ENCODE data around the gene MKS1. TPM values are rescaled to one million over a fixed set of nuclear protein-coding genes. Genes with fewer than 3 reads are reported as not detected.

The MKS1 gene
- total and polyA plus RNA-seq, 2 donors (not counting 3 experiments of a cell fraction or from before 2014, with no cell fraction given) = 12.2 to 13.2 TPM

GRCh38 chr17:58248955-58249269 is 29.9 kb upstream of the MKS1 start:
- H3K4me3 ChIP-seq (replicated peaks in 1 of 3; ENCODE audit: insufficient read depth in 1 of 3, low read depth in 1 of 3, low read length in 3 of 3) = no peak overlapping the region

More at GRCh38 chr17:58248955-58249269, 29.9 kb upstream of the MKS1 start:
- H3K4me1 ChIP-seq (ENCODE audit: control insufficient read depth, extremely low read depth, insufficient read depth, low read length) = no peaks in the 10 kb centered on the region
- FAIRE-seq = no peak
- DNase-seq (ENCODE audit: low read depth, low spot score) = no peak
- no peaks in the 10 kb centered on the region for H3K36me3 ChIP-seq (ENCODE audit: control insufficient read depth in 2 of 2, extremely low read depth in 1 of 2, insufficient read depth in 2 of 2, low read length in 2 of 2)
- H4K20me1 ChIP-seq (replicated peaks; ENCODE audit: control insufficient read depth, extremely low read depth, insufficient read depth, low read length) = no peaks in the 10 kb centered on the region
- no peaks in the 10 kb centered on the region for H3K9me3 ChIP-seq (replicated peaks; ENCODE audit: control insufficient read depth, insufficient read depth, low read length)
- H3K79me2 ChIP-seq (ENCODE audit: control insufficient read depth, insufficient read depth, low read length) = no peaks in the 10 kb centered on the region
- H3K4me2 ChIP-seq (ENCODE audit: insufficient read depth, low read length) = no peak overlapping the region
- dilution Hi-C loops (cut with MboI; ENCODE audit: extremely low pct_ligation_motif_present, low sequenced_read_pairs) (no loop called here), intact Hi-C loops (cut with micrococcal nuclease) (loop anchor here (1.0 to 5.0 kb wide), 2 partner anchors 30 to 47 kb away; partner anchors contain the start of gene MKS1)
- H2AFZ ChIP-seq (ENCODE audit: low read depth, low read length) = peak overlapping the region; percentile 93
- no peak overlapping the region for H3K9ac ChIP-seq (replicated peaks; ENCODE audit: extremely low read depth, insufficient read depth, low read length)
- ChIA-PET POLR2A (no interaction called here), CTCF (interaction anchor here (0.7 to 2.0 kb wide), 19 partner anchors 10 to 756 kb away, joined by 3 to 30 read pairs (median 8); partner anchors contain the start of genes LPO, MKS1, RNF43 and SUPT4H1)
- H3K27ac ChIP-seq (ENCODE audit: insufficient read depth, low read depth, low read length) = no peak overlapping the region
- peaks cover 24 to 27% of the 10 kb centered on the region in 2 experiments for H3K27me3 ChIP-seq (ENCODE audit: control insufficient read depth in 2 of 2, insufficient read depth in 2 of 2, low read length in 2 of 2)
- no TSS peak for BruUV-seq (replicated peaks)
- TF ChIP-seq MAX (IDR thresholded peaks at IDR 0.05; ENCODE audit: insufficient read depth, insufficient read length) (no peak), POLR2AphosphoS5 (IDR thresholded peaks at IDR 0.05; ENCODE audit: insufficient read depth, low read depth, low read length) (no peak), FOS (IDR thresholded peaks at IDR 0.05; ENCODE audit: borderline replicate concordance, insufficient read depth, low read length) (no peak), JUN (IDR thresholded peaks at IDR 0.05; ENCODE audit: borderline replicate concordance, insufficient read depth, insufficient read length, low read depth) (no peak), CTCF (IDR thresholded peaks at IDR 0.05; ENCODE audit: extremely low read depth in 1 of 2, insufficient read depth in 1 of 2, low read depth in 1 of 2, low read length in 2 of 2) (no peak), POLR2A (IDR thresholded peaks at IDR 0.05; ENCODE audit: low read depth, low read length) (no peak), GATA2 (IDR thresholded peaks at IDR 0.05; ENCODE audit: insufficient read depth, insufficient read length, low read depth, low read length) (no peak), EZH2 (IDR thresholded peaks at IDR 0.05; ENCODE audit: borderline replicate concordance, low read depth, low read length, severe bottlenecking) (no peak), MYC (IDR thresholded peaks at IDR 0.05; ENCODE audit: low read depth, low read length) (no peak)
- no peaks in the 10 kb centered on the region for H3K9me1 ChIP-seq (replicated peaks; ENCODE audit: control insufficient read depth, extremely low read depth, insufficient read depth, low read length)
